ENCODE data around the gene PRKCB. TPM values are rescaled to one million over a fixed set of nuclear protein-coding genes. Genes with fewer than 3 reads are reported as not detected.

Gene PRKCB
- total RNA-seq, 4 donors from 2014 or later = 0.51 to 1.3 (median 1.1) TPM

GRCh38 chr16:24075931-24076716 is 240.3 kb downstream of the PRKCB start:
- H3K27ac ChIP-seq = no peak overlapping the region
- ATAC-seq (no peak), DNase-seq (no peak)
- H3K4me3 ChIP-seq = no peak overlapping the region
- no peaks in the 10 kb centered on the region for H3K9me3 ChIP-seq
- TF ChIP-seq POLR2A (IDR thresholded peaks at IDR 0.05) = no peak
- TF ChIP-seq CTCF (IDR thresholded peaks at IDR 0.05 in 4 of 5, conservative IDR thresholded peaks at IDR 0.05 in 1 of 5) = no peak
- no peaks in the 10 kb centered on the region for H3K27me3 ChIP-seq
- in situ Hi-C loops (cut with MboI; ENCODE audit: low sequenced_read_pairs in 4 of 4) (no loop called here), intact Hi-C loops (cut with DNase I; ENCODE audit: low total_unique reads) (no loop called here)
- no peaks in the 10 kb centered on the region for H3K36me3 ChIP-seq
- H3K4me1 ChIP-seq = no peaks in the 10 kb centered on the region

- ATAC-seq (no peak), DNase-seq (no peak)
- intact Hi-C loops (cut with DNase I; ENCODE audit: low total_unique reads) = no loop called here
- H3K4me1 ChIP-seq = no peaks in the 10 kb centered on the region
- no peaks in the 10 kb centered on the region for H3K9me3 ChIP-seq
- no peak for TF ChIP-seq CTCF (IDR thresholded peaks at IDR 0.05 in 4 of 5, conservative IDR thresholded peaks at IDR 0.05 in 1 of 5)
- TF ChIP-seq POLR2A (IDR thresholded peaks at IDR 0.05) = no peak
- in situ Hi-C loops (cut with MboI; ENCODE audit: low sequenced_read_pairs in 4 of 4) = no loop called here
- H3K27me3 ChIP-seq = no peaks in the 10 kb centered on the region
- H3K4me3 ChIP-seq = no peak overlapping the region
- H3K36me3 ChIP-seq = no peaks in the 10 kb centered on the region
- no peak overlapping the region for H3K27ac ChIP-seq
Measured at GRCh38 chr16:24077292-24077691, 241.5 kb downstream of the PRKCB start.

- H3K27me3 ChIP-seq = no peaks in the 10 kb centered on the region
- in situ Hi-C loops (cut with MboI; ENCODE audit: low sequenced_read_pairs in 4 of 4) = no loop called here
- no peaks in the 10 kb centered on the region for H3K9me3 ChIP-seq
- no peak for ATAC-seq
- H3K4me3 ChIP-seq = no peak overlapping the region
- no peak for TF ChIP-seq CTCF (IDR thresholded peaks at IDR 0.05 in 4 of 5, conservative IDR thresholded peaks at IDR 0.05 in 1 of 5)
- intact Hi-C loops (cut with DNase I; ENCODE audit: low total_unique reads) = no loop called here
- no peak for DNase-seq
- no peaks in the 10 kb centered on the region for H3K4me1 ChIP-seq
- no peak overlapping the region for H3K27ac ChIP-seq
- no peaks in the 10 kb centered on the region for H3K36me3 ChIP-seq
Measured at GRCh38 chr16:24077966-24078365, 242.2 kb downstream of the PRKCB start.

- DNase-seq (no peak), ATAC-seq (no peak)
- in situ Hi-C loops (cut with MboI; ENCODE audit: low sequenced_read_pairs in 4 of 4) (no loop called here), intact Hi-C loops (cut with DNase I; ENCODE audit: low total_unique reads) (no loop called here)
- Histone ChIP-seq H3K27me3 (no peaks in the 10 kb centered on the region), H3K4me3 (no peak overlapping the region), H3K36me3 (no peaks in the 10 kb centered on the region), H3K27ac (no peak overlapping the region), H3K9me3 (no peaks in the 10 kb centered on the region), H3K4me1 (no peaks in the 10 kb centered on the region)
- no peak for TF ChIP-seq CTCF (IDR thresholded peaks at IDR 0.05 in 4 of 5, conservative IDR thresholded peaks at IDR 0.05 in 1 of 5)
- TF ChIP-seq POLR2A (IDR thresholded peaks at IDR 0.05) = no peak
Measured at GRCh38 chr16:24085666-24086065, 249.9 kb downstream of the PRKCB start.

Data from gastrocnemius medialis (tissue), 4 donors.